Measurements from ENCODE around the gene ARSJ. TPM values are rescaled to one million over a fixed set of nuclear protein-coding genes. Genes with fewer than 3 reads are reported as not detected.

Gene ARSJ
- polyA plus RNA-seq, 1 donor (not counting 4 experiments of a cell fraction or from before 2014, with no cell fraction given), result 15.7 TPM

- no peak overlapping the region for H3K9ac ChIP-seq (ENCODE audit: control insufficient read depth, extremely low read depth, insufficient read depth, low read length)
- H3K4me3 ChIP-seq (ENCODE audit: control insufficient read depth in 2 of 3, extremely low read depth in 1 of 3, insufficient read depth in 2 of 3, low read depth in 1 of 3, low read length in 3 of 3), result no peak overlapping the region
- no peak overlapping the region for H3K4me2 ChIP-seq (ENCODE audit: control insufficient read depth, extremely low read depth, insufficient read depth, low read depth, low read length)
- no peaks in the 10 kb centered on the region for H4K20me1 ChIP-seq (ENCODE audit: control insufficient read depth, extremely low read depth, insufficient read depth, low read length)
- FAIRE-seq (no peak), DNase-seq (ENCODE audit: low read depth, low spot score) (no peak)
- no peaks in the 10 kb centered on the region for H3K27me3 ChIP-seq (ENCODE audit: control insufficient read depth, extremely low read depth, insufficient read depth, low read length)
- no peak overlapping the region for H2AFZ ChIP-seq (ENCODE audit: control insufficient read depth, low read length)
- H3K79me2 ChIP-seq (ENCODE audit: control insufficient read depth, insufficient read depth, low read length), result no peaks in the 10 kb centered on the region
- H3K9me1 ChIP-seq (ENCODE audit: control insufficient read depth, extremely low read depth, insufficient read depth, low read length), result no peaks in the 10 kb centered on the region
- H3K27ac ChIP-seq (ENCODE audit: control insufficient read depth, insufficient read depth, low read length), result no peak overlapping the region
- no peaks in the 10 kb centered on the region for H3K4me1 ChIP-seq (ENCODE audit: control insufficient read depth, extremely low read depth, insufficient read depth, low read length)
- peaks cover 0 to 1% of the 10 kb centered on the region in 2 experiments for H3K36me3 ChIP-seq (ENCODE audit: control insufficient read depth in 2 of 2, extremely low read depth in 1 of 2, insufficient read depth in 2 of 2, low read length in 2 of 2)
- TF ChIP-seq EZH2 (IDR thresholded peaks at IDR 0.05; ENCODE audit: low read length), result no peak
- no peak for TF ChIP-seq CTCF (optimal IDR thresholded peaks at IDR 0.05 in 1 of 3, IDR thresholded peaks at IDR 0.05 in 1 of 3, conservative IDR thresholded peaks at IDR 0.05 in 1 of 3; ENCODE audit: extremely low read depth in 1 of 3, insufficient read depth in 2 of 3, low read length in 3 of 3)
- dilution Hi-C loops (cut with MboI; ENCODE audit: extremely low pct_ligation_motif_present, low sequenced_read_pairs), result no loop called here
- H3K9me3 ChIP-seq (ENCODE audit: control insufficient read depth, low read depth, low read length), result no peaks in the 10 kb centered on the region
Observed at GRCh38 chr4:113893546-113893945, 85.9 kb downstream of the ARSJ start.

- Histone ChIP-seq H2AFZ (ENCODE audit: control insufficient read depth, low read length) (no peak overlapping the region), H3K27me3 (ENCODE audit: control insufficient read depth, extremely low read depth, insufficient read depth, low read length) (no peaks in the 10 kb centered on the region), H3K27ac (ENCODE audit: control insufficient read depth, insufficient read depth, low read length) (no peak overlapping the region), H3K4me1 (ENCODE audit: control insufficient read depth, extremely low read depth, insufficient read depth, low read length) (no peaks in the 10 kb centered on the region), H3K36me3 (ENCODE audit: control insufficient read depth in 2 of 2, extremely low read depth in 1 of 2, insufficient read depth in 2 of 2, low read length in 2 of 2) (no peaks in the 10 kb centered on the region), H3K4me2 (ENCODE audit: control insufficient read depth, extremely low read depth, insufficient read depth, low read depth, low read length) (no peak overlapping the region), H3K4me3 (ENCODE audit: control insufficient read depth in 2 of 3, extremely low read depth in 1 of 3, insufficient read depth in 2 of 3, low read depth in 1 of 3, low read length in 3 of 3) (no peak overlapping the region), H3K79me2 (ENCODE audit: control insufficient read depth, insufficient read depth, low read length) (no peaks in the 10 kb centered on the region), H3K9ac (ENCODE audit: control insufficient read depth, extremely low read depth, insufficient read depth, low read length) (no peak overlapping the region), H3K9me3 (ENCODE audit: control insufficient read depth, low read depth, low read length) (no peaks in the 10 kb centered on the region), H3K9me1 (ENCODE audit: control insufficient read depth, extremely low read depth, insufficient read depth, low read length) (no peaks in the 10 kb centered on the region), H4K20me1 (ENCODE audit: control insufficient read depth, extremely low read depth, insufficient read depth, low read length) (no peaks in the 10 kb centered on the region)
- dilution Hi-C loops (cut with MboI; ENCODE audit: extremely low pct_ligation_motif_present, low sequenced_read_pairs), result no loop called here
- DNase-seq (ENCODE audit: low read depth, low spot score) (no peak), FAIRE-seq (no peak)
- TF ChIP-seq CTCF (optimal IDR thresholded peaks at IDR 0.05 in 1 of 3, IDR thresholded peaks at IDR 0.05 in 1 of 3, conservative IDR thresholded peaks at IDR 0.05 in 1 of 3; ENCODE audit: extremely low read depth in 1 of 3, insufficient read depth in 2 of 3, low read length in 3 of 3), result no peak
- no peak for TF ChIP-seq EZH2 (IDR thresholded peaks at IDR 0.05; ENCODE audit: low read length)
Observed at GRCh38 chr4:113888006-113888405, 91.4 kb downstream of the ARSJ start.

Measured in keratinocyte (primary cell).